Nephron progenitor cell (in vitro differentiated cells): ENCODE data around the gene ABHD4.

Experiments used
- DNase-seq: peaks from one replicate; pipeline ENCODE4 v3.0.0; 2021
- H3K27ac Mint-ChIP-seq: 2 replicates; pipeline ENCODE4 v1.8.0; 2021; ENCODE audit warnings: mild to moderate bottlenecking, moderate library complexity, mixed read lengths
- H3K27me3 Mint-ChIP-seq: 2 replicates; pipeline ENCODE4 v1.8.0; 2021; ENCODE audit warnings: mild to moderate bottlenecking, low read depth, mixed read lengths; ENCODE audit not compliant: poor library complexity
- H3K36me3 Mint-ChIP-seq: 2 replicates; pipeline ENCODE4 v1.8.0; 2021; ENCODE audit warnings: low read depth, mixed read lengths
- H3K4me1 Mint-ChIP-seq: 2 replicates; pipeline ENCODE4 v1.8.0; 2021; ENCODE audit warnings: mixed read lengths
- H3K4me3 Mint-ChIP-seq: 2 replicates; pipeline ENCODE4 v1.8.0; 2021; ENCODE audit warnings: mild to moderate bottlenecking, moderate library complexity, mixed read lengths
- H3K9me3 Mint-ChIP-seq: 2 replicates; pipeline ENCODE4 v1.8.0; 2021; ENCODE audit warnings: mild to moderate bottlenecking, moderate library complexity, mixed read lengths
- CTCF ChIP-seq: fragments of 200-600 bp; sonication (generic); IDR thresholded peaks from 2 replicates; pipeline ENCODE4 v1.5.0; 2021; ENCODE audit warnings: antibody characterized with exemption

ABHD4 gene

GRCh38 chr14:22656945-22657731 lies 59.0 kb downstream of the ABHD4 start:
- DNase-seq = no peak
- peaks cover 3% of the 10 kb centered on the region for H3K27me3 Mint-ChIP-seq
- H3K36me3 Mint-ChIP-seq = no peaks in the 10 kb centered on the region
- no peak overlapping the region for H3K4me3 Mint-ChIP-seq
- H3K27ac Mint-ChIP-seq = peak overlapping the region; percentile 87
- H3K9me3 Mint-ChIP-seq = no peaks in the 10 kb centered on the region
- no peak for TF ChIP-seq CTCF
- peaks cover 30% of the 10 kb centered on the region for H3K4me1 Mint-ChIP-seq

- no peak for DNase-seq
- no peaks in the 10 kb centered on the region for H3K36me3 Mint-ChIP-seq
- peaks cover 29% of the 10 kb centered on the region for H3K4me1 Mint-ChIP-seq
- no peaks in the 10 kb centered on the region for H3K9me3 Mint-ChIP-seq
- H3K27ac Mint-ChIP-seq = no peak overlapping the region
- no peak overlapping the region for H3K4me3 Mint-ChIP-seq
- no peak for TF ChIP-seq CTCF
- H3K27me3 Mint-ChIP-seq = peaks cover 3% of the 10 kb centered on the region
These were observed 59.8 kb downstream of the ABHD4 start for GRCh38 chr14:22657861-22658260.

- Mint-ChIP-seq H3K4me1 (peaks cover 24% of the 10 kb centered on the region), H3K27ac (no peak overlapping the region), H3K4me3 (no peak overlapping the region), H3K9me3 (no peaks in the 10 kb centered on the region), H3K27me3 (peaks cover 3% of the 10 kb centered on the region), H3K36me3 (no peaks in the 10 kb centered on the region)
- DNase-seq = no peak
- no peak for TF ChIP-seq CTCF
These were observed 60.8 kb downstream of the ABHD4 start for GRCh38 chr14:22658946-22659345.

GRCh38 chr14:22660654-22661053 lies 62.6 kb downstream of the ABHD4 start:
- peaks cover 6% of the 10 kb centered on the region for H3K27me3 Mint-ChIP-seq
- no peaks in the 10 kb centered on the region for H3K9me3 Mint-ChIP-seq
- no peak overlapping the region for H3K27ac Mint-ChIP-seq
- H3K36me3 Mint-ChIP-seq = no peaks in the 10 kb centered on the region
- no peak for TF ChIP-seq CTCF
- no peak for DNase-seq
- H3K4me1 Mint-ChIP-seq = peaks cover 25% of the 10 kb centered on the region
- no peak overlapping the region for H3K4me3 Mint-ChIP-seq
